NCI-H345 treated with DMSO at 0.1 percent for 48 hours (cell line): ENCODE measurements around the gene NOVA2.
A peak's percentile ranks its signal among the peaks of the same experiment; 100 is the strongest.

Experiments
- DNase-seq: peaks from one replicate; lab custom pipeline; 2025; ENCODE audit not compliant: unreplicated experiment; lab: John Stamatoyannopoulos, UW

NOVA2 gene

GRCh38 chr19:45929247-45929646 lies 44.4 kb downstream of the NOVA2 start:
- DNase-seq: no peak

GRCh38 chr19:45927565-45928261 lies 46.0 kb downstream of the NOVA2 start:
- DNase-seq: peak; percentile 70

DNA sequence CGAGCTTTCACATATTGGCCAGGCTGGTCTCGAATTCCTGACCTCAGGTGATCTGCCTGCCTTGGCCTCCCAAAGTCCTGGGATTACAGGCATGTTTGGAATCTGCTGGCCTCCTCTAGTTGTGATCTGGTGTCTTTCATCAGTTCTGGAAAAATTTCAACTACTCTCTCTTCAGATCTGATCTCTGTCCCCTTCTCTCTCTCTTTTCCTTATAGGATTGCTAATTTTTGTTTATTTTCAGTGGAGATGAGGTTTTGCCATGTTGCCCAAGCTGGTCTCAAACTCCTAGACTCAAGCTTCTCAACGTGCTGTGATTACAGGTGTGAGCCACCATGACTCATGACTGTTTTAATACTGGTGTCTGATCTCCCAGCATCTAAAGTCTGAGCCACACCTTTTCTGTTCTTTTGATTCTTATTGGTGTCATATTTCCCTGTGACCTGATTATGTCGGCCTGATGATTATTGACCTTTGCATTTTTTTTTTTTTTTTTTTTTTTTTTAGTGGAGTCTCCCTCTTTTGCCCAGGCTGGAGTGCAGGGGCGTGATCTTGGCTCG lies 48.7 kb downstream of the NOVA2 start:
- no peak for DNase-seq

DNA sequence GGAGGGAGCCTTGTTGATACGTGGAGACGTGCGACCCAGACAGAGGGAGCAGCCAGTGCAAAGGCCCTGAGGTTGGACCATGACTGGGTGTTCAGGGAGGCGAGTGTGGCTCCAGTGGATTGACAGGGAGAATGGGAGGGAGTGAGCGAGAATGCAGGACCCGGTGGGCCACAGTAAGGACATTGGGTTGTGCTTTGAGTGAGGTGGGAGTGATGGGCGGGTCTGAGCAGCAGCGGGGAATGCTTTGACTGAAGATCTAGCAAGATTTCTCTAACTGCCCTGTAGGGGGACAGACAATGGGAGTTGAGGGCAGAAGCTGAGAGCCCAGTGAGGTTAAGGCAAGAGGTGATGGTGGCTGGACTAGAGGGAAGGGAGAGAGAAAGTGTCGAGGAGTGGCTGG lies 51.4 kb downstream of the NOVA2 start:
- no peak for DNase-seq

DNA sequence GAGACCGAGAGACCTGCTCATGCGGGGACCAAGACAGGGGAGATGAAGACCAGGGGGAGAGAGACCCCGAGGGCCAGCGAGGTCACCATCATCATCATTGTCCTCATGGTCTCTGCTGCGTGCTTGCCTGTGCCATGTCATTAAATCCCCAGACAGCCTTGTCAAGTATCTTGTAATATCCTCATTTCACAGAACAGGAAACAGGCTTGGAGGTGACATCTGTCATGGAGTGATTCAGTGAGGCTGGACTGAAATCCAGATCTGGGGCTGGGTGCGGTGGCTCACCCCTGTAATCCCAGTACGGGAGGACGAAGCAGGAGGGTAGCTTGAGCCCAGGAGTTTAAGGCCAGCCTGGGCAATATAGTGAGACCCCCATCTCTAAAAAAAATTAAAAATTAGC lies 53.2 kb downstream of the NOVA2 start:
- DNase-seq: no peak

DNA sequence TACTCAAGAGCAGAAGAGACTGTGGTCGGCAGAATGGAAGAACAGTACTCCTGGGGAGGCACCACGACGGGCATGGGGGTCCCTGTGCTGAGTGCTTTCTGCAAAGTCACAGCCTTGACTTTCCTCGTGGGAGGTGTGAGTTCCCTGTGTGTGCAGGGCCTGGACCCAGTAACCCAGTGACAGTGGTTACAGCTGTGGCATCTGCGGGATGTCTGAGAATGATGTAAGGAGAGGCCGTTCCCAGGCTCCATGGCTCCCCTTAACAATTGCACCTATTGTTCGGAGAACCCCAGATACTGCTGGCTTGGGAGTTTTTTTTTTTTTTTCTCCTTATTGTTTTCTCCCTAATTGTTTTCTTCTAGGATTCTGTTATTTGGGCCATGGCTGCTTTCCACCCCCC lies 54.0 kb downstream of the NOVA2 start:
- DNase-seq: no peak

- no peak for DNase-seq
These were observed 54.9 kb downstream of the NOVA2 start for GRCh38 chr19:45918721-45919120.

DNA sequence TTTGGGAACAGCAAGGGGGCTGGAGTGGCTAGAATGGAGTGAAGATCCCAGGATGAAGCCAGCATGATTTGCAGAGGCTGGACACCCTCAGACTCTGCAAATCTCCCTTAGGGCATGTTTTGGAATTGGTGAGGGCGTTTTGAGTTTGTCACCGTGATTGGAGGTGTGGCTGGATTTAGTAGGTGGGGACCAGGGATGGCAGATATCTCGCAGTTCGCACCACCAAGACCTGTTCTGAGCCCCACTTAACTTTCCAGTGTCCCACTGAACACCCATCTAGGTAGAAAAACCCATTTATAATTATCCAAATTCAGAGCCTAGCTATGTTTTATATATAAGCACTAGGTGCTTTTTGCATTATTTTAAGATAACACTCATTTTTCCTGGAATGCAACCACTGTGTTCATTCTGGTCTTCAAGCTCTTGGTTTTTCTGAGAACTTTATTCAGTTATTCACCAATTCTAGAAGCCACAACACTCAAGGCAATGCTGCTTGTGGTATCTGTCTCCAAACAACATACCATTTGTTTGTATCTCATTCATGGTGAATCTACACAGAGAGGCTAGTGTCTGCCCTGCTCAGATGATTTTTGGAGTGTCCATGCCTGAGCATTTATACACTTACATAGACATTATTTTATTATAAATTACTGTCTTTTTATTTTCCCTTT lies 56.1 kb downstream of the NOVA2 start:
- no peak for DNase-seq

DNA sequence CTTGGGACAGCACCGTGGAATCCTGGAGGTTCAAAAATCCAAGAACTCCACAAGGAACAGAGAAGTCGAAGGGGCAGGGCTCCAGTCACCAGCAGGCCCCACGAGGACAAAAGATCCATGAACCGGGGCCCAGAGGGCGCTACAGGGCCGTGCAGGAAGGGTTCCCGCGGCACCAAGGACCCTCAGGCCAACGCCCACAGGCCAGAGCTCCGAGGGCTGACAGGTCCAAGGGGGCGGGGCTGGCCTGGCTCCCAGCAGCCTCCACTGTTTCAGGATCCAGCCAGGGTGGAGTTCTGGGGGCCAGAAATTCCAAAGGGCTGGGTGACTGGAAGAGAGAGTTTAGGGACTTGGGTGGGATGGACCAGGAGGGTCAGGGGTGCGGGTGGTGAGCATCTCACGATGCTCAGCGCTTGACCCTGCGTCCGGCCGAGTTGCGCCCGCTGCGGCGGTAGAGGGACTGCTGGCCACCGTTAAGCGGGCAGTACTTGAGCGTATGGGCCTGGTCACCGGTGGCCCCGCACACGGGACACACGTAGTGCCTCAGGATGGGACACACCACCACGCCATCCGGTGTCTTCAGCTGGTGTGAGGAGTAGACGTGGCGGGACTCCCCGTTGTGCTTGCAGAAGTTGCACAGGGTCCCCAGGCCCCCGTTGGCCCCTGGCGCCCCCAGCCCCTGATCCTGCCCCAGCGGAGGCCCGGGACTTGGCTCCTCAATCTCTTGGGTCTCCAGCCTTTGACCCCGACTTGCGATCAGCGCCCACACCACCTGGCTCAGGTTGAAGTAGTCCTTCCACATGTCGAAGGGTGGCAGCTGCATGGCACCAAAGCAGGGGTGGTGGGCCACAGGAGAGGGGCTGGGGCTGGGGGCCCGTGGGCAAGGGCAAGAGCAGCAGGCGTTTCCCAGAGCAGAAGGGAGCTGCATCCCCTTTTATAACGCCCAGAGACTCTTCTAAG lies 59.5 kb downstream of the NOVA2 start, which contains the start of gene NANOS2:
TSS of gene NANOS2 (minus strand) at position 905 of the 957 bp plus-strand sequence. CDS start at position 820, 85 bp downstream.
- DNase-seq: no peak

GRCh38 chr19:45911291-45911690 lies 62.4 kb downstream of the NOVA2 start:
- no peak for DNase-seq

- no peak for DNase-seq
These were observed 64.7 kb downstream of the NOVA2 start for GRCh38 chr19:45908956-45909355.

- no peak for DNase-seq
These were observed 67.4 kb downstream of the NOVA2 start for GRCh38 chr19:45906221-45906620.

DNA sequence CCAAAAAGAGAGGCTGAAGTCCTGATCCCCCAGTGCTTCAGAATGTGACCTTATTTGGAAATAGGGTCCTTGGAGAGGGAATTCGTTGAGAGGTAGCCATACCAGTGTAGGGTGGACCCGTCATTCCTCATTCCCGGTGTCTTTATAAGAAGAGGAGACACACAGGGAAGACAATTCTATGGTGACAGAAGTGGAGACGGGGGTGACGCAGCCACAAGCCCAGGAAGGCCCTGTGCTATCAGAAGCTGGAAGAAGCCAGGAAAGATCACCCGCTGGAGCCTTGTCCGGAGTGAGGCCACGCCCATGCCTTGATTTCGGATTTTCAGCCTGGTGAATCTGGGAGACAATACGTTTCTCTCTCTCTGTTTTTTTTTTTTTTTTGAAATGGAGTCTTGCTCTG lies 68.7 kb downstream of the NOVA2 start:
- DNase-seq: no peak

DNA sequence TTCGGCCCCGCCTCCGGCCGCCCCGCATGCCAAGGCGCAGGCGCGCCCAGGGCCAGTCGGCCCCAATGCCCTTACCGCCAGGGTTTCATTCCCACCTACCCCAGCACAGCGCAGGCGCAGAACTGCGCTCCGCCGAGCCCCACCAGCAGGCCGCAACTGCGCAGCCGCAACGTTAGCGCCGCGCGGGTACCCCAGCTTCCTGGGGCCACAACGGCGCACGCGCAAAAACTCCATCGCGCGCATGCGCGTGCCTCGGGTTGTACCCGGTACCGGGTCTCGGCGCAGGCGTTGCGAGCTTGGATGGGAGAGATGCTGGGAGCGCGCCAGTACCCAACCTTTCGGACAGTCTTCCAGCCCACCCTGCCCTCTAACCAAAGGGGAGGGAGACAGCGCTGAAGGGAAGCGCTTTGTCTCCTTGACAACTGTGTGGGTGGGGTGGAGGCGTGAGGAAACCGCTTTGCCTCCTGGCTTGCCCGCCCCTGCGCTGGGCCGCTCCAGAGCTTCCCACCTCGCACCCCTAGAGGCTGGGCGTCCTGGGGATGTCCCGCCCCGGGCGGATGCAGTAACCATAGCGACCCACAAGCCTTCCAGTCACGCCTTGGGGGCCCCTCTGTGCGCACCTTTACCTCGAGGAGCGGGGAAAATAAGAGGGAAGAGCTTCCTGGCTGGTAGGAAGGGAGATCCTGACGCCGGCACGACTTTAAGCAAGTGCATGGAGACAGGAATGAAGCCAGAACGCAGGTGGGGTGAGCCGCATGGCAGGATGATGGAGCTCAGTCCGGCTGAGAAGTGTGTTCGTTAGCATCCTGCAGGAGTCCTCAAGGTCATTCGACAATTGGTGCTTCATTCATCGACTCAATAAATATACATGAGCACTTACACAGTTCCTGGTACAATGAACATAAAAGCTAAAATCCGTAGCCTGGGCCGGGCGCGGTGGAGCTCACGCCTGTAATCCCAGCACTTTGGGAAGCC lies 70.7 kb downstream of the NOVA2 start:
- DNase-seq: peak; percentile 92

GRCh38 chr19:45901912-45902650 lies 71.6 kb downstream of the NOVA2 start, which contains the start of gene MYPOP:
Gene MYPOP (minus strand): TSS chr19:45902613. CDS start chr19:45901773, 840 bp downstream.
- DNase-seq: no peak

GRCh38 chr19:45901432-45901911 lies 72.2 kb downstream of the NOVA2 start:
- DNase-seq: no peak

DNA sequence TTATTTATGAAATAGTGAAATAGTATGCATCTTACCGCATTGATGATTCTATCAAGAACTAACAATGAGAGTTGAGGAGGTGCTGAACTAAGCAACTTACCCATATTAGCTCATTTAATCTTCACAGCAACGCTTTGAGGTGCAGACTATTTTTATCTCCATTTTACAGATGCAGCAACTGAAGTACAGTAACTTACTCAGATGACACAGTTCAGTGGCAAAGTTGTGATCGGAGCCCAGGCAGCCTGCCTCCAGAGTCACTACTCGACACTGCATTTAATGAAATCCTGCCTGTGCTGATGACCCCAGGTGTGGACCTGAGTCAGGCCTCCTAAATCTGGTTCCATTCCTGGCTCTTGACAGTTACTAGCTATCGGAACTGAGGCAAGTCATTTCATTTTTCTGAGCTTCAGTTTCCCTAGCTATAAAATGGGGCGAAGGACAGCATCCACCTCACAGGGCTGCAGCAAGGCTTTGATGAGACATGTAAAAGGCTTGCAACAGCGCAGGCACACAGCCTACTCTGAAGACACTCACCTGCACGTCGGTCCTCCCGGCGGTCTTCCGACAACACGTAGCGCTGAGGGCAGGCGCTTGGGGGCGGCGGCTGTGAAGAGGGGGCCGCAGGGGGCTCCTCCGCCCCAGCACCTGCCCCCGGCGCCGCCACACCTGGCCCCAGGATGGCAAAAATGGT lies 72.8 kb downstream of the NOVA2 start:
- DNase-seq: no peak

DNA sequence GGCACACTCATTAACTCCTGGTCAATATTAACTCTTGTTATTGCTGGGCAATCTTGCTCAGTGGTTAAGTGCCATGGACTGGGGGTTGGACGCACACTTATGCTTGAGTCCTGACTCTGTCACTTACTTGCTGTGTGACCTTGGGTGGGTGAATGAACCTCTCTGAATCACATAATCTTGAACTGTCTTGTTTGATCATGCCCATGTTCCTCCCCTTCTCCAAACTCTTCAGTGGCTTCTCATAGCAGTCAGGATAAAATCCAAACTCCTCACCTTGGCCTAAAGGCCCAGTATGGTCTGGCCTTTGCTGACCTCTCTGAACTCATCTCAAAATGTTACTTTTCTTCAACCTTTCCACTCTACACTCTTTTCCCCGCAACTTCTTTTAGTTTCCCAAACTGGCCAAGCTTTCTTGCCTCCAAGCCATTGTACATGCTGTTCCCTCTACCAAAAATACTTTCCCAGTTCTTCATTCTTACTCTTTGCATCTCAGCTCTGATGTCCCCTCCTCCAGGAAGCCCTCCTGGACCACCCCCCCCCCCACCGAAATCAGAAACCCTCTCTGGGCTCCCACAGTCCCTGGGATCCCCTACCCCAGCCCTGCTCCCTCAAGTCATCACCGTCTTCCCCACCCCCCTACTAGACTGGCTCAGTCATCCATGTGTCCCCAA lies 73.6 kb downstream of the NOVA2 start:
- DNase-seq: no peak
